ENCODE measurements around the gene CFAP251.
"Not testable (repeated sequence)": the region's sequence is repeated elsewhere in the genome, so short reads cannot be mapped to it uniquely, and the experiment has no call there.

CFAP251 gene

DNA sequence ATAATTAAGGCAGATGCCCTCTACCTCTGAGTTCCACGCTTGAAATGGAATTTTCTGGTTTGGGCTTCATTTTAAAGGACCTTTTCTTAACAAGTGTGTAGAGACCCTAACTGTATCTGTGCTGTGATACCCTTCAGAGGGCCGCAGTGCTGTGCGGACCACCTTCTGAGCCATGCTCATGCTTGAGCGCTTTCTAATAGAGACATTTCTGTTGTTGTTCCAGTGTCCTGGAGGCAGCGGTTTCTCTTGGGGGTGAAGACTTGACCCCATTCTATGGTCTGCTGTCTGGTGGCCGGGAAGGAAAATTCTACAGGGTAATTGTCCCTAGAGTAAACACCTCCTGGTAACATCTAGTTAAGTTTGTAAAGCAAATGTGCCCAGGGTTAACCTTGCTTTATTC is 56.6 kb downstream of the CFAP251 start:
- DNase-seq, result no peak

DNA sequence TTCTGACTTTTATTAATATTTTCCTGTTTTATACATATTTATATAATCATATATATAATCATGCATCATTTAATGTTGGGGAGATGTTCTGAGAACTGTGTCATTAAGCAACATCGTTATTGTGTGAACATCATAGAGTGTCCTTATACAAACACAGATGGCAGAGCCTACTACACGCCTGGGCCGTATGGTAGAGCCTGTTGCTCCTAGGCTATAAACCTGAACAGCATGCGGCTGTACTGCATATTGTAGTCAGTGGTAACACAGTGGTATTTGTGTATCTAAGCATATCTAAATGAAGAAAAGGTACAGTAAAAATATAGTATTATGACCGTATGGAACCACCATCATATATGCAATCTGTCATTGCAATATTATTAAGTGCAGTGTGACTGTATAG is 58.6 kb downstream of the CFAP251 start:
- DNase-seq, result peak; percentile 59

DNA sequence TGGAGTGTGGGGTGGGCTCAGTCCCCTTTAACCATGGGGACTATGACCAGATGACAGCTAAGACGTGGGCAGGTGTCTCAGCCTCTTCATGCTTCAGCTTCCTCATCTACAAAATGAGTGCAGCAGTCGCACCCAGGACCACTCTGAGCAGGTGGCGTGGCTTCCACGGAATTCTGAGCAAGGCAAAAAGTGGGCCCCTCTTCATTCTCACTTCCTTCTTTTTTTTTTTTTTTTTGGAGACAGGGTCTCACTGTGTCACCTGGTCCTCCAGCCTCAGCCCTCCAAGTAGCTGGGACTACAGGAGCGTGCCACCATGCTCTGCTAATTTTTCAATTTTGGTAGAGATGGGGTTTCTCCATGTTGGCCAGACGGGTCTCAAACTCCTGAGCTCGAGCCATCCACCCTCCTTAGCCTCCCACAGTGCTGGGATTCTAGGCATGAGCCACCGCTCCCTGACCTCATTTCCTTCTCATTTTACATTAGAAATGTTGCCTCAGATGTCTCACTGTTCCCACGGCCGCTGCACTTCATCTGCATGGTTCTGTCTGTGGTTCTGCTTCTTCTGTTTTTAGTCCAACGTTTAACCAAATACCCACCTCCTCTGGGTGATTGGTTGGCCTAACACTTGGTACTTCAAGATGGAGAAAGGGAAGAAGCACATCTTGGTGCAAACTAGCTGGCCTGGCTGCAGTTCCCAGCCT is 61.9 kb downstream of the CFAP251 start:
- DNase-seq, result no peak

DNA sequence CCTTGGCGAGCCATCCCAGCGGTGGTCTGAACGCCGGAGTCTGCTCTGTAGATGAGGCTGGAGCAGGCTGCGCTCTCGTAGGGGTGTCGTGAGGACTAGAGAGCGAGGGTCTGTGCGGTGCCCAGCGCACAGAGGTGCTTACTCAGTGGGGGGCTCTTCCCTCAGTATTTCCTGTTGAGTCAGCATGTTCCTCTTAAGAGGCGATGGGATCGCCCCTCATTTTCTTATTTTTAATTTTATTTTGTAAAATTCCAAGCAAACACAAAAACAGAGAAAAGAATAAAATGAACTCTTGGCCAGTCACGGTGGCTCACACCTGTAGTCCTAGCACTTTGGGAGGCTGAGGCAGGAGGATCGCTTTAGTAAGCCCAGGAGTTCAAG is 62.5 kb downstream of the CFAP251 start:
- DNase-seq, result no peak

DNA sequence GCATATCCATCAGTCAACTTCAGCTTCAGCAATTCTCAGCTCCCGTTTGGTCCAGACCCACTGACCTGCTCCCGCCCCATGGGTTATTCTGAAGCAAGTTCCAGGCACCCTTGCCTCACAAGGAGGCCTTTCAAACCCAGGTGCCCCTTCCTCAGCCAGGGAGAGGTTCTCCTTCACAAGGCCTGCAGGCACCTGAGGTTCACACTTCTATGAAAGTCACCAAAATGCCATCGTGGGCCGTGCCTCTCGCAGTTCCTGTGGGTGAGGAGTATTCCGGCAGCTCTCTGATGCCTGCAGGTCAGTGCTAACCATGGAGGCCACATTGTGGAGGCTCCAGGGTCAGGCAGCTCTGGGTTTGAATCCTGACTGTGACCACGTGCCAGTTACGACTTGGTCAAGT is 63.1 kb downstream of the CFAP251 start:
- no peak for DNase-seq

DNA sequence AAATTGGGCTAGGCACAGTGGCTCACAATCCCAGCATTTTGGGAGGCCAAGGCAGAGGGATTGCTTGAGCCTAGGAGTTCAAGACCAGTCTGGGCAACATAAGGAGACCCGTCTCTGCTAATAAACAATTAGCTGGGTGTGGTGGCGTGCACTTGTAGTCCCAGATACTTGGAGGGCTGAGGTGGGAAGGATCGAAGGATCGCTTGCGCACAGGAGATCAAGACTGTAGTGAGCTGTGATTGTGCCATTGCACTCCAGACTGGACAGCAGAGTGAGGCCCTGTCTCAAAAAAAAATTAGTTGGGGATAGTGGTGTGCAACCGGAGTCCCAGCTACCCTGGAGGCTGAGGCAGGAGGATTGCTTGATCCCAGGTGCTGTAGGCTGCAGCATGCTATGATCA is 64.6 kb downstream of the CFAP251 start:
- DNase-seq, result no peak

DNA sequence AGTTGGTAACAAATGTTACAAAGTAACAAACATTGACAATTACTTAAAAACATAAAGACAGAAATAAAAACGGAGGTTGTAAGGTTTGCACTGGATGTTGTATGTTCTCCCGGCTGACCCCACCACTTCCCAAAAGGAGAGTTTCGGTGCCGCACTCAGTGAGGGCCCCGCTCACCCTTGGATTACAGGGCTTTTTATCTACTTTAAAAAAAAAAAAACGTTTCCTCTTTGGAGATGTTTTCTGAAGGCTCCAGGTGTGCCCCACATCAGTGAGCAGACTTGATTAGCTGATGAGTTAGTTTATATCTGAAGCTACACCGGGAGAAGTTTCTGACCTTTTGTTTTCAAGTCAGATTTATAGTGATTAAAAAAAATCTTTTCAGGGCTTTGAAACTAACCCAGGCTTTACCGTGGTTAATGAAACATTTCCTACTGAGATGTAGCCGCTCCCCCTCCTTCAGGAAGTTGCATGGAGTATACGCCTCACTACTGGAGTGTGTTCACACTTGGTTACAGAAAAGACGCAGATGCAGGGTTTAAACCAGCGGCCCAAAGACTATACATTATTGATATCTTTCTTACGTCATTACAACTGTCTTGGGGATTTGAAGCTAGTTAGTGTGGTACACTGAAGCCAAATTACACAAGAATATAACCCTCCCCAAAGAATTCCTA is 65.3 kb downstream of the CFAP251 start:
- peak; percentile 25 for DNase-seq

DNA sequence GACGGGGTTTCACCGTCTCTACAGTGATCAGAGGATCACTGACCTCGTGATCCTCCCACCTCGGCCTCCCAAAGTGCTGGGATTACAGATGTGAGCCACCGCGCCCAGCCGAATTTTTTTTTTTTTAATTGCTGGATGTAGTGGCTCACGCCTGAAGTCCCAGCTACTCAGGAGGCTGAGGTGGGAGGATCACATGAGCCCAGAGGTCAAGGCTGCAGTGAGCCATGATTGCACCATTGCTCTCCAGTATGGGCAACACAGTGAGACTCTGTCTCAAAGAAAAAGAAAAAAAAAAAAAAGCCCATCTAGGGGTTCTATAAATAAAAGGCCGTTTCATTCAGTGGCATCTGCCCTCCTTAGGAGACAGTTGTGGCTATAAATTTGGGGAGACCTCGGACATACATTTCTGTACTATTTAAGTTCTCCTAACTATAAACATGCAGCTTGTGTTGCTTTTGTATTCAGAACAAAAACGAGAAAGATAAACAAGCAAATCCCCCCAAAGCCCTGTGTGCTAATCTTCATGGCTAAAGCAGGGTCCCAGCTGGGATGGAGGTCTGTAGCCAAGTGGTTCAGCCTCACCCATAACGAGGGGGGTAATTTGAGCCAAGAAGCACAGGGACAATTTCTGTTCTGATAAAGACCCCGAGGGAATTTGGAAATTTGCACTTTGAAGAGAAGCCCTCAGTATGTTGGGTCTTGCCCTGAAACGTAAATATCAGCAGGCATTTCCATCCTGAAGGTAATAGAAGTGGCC is 68.3 kb downstream of the CFAP251 start:
- peak; percentile 47 for DNase-seq

DNA sequence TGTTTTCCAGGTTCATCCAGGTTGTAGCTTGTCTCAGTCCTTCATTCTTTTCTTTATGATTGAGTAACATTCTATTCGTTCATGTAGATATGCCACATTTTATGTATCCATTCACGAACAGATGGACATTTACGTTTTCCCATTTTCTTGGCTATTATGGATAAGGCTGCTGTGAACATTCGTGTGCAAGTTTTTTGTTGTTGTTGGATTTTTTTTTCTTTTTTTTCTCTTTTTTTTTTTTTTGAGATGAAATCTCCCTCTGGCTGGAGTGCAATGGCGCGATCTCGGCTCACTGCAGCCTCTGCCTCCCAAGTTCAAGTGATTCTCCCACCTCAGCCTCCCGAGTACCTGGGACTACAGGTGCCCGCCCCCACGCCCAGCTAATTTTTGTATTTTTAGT is 70.1 kb downstream of the CFAP251 start:
- not testable (repeated sequence) for DNase-seq

DNA sequence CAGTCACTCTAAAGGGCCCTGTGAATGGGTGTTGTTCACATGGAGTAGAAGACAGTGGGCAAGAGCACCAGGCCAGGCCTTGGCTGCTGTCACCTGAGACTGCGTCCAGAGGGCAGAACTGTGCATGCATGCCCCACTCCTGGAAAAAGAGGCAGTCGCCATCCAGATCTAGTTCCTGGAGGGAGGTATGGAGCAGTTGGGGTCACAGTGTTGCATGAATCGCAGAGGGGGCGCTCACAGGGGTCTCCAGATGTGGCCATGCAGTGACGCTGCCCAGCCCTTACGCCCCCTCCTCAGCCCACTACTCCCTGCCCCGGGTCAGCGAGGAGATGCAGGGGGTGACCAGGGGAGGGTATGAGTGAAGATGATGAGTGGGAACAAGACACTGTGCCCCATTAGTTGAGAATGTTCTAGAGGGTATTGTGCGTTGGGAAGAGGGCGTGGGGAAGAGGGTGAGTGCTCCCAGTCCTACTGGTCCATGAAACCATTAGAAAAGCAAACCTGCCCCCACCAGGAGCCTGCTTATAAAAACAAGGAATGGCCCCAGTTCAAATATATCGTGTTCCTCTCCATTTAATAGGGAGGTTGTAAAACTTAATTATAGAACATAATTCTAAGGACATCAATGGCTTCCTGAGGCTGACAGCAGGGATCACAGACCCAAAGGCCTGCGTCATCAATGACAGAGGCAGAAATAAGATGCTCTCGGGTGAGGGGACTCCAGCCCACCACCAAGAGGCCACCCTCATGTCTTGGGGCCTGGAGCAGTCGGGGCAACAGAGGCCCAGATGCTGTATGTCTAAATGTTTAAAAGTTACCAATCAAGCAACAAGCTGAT is 71.1 kb downstream of the CFAP251 start:
- DNase-seq, result peak; percentile 97

DNA sequence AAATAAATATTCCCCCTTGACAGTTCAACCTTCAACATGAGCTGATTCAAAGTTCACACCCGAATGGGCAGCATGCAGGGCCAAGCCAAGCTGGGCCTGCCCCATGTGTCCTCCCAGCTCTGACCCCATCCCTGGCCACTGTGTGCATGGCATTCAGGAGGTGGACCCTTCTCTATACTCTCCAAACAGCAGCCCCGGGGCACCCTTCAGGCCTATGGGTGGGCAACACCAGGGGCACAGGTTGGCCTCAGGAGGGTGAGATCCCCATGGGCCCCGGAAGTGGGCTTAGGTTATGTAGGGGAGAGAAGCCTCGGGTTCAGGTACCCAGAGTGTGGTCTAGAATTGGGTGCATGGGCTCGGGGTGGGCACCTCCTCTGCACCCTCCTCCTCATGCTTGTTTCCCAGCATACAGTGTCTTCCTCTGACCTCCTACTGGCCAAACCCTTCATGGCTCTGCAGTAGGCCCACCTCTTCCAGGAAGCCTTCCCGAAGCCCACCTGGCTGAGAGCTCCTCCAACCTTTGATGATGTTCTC is 71.8 kb downstream of the CFAP251 start:
- no peak for DNase-seq

DNA sequence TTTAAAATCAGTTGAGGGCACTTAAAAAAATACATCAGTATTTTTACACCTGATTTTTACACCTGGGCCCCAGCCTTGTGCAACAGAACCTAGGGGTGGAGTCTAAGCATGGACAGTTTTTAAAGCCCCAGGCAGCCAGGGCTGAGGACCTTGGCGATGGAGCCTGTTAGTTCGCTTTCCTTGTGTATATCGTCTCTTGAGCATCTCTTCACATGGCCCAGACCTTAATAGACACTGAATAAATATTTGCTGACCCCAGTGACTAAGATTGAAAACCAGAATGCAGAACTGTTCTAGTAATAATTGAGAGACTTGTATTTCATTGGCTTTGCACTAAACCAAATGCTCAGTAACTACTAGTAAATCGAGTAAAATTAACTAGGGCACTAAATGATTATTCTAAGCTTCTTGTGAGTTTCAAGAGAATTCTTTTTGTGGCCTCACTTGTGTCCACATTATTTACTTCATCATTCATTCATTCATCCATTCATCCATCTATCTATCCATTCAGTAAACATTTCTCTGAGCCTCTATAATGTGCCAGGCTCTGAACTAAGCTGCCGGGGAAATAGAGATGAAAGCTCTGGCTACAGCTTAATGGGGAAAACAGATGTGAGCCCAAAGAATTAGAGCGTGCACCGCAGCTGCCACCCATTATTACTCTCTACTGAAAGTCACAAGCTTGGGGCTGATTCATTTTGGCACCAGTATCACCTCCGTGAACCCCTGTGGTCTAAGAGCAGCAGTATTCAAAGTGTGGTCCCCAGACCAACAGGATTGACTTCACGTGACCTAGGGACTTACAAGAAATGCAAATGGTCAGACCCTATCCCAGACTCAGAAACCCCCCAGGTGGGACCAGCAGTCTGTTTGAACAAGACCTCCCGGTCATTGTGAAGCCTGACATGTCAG is 72.6 kb downstream of the CFAP251 start:
- peak; percentile 75 for DNase-seq

DNA sequence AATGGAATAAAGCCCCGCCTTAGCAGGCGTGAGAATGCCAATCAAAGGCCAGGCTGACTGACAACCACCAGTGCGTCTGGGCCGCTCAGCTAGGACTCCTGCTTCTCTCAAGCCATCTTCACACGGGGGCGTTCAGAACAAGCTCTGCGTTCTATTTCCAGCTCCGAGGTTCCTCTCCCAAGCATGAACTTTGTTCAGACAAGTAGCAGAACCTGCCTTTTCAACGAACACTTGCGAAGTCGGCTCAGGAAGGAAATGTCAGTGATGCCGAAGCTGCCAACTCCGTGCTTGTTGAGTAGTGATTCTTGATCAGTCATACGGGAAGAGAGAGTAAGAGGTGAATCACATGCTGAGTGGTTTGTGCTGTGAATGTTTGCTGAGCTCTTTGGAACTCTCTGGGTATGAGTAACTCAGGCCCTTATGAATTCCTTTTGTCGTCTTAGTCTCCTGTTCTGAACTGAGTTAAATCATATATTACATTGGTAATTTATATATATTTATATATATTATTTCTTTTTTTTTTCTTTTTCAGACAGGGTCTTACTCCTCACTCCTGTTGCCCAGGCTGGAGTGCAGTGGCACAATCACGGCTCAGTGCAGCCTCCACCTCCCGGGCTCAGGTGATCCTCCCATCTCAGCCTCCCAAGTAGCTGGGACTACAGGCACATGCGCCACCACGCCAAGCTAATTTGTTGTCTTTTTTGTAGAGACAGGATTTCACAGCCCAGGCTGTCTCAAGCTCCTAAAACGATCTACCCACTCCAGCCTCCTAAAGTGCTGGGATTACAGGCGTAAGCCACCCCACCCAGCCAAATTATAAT is 73.9 kb downstream of the CFAP251 start:
- peak; percentile 38 for DNase-seq

DNA sequence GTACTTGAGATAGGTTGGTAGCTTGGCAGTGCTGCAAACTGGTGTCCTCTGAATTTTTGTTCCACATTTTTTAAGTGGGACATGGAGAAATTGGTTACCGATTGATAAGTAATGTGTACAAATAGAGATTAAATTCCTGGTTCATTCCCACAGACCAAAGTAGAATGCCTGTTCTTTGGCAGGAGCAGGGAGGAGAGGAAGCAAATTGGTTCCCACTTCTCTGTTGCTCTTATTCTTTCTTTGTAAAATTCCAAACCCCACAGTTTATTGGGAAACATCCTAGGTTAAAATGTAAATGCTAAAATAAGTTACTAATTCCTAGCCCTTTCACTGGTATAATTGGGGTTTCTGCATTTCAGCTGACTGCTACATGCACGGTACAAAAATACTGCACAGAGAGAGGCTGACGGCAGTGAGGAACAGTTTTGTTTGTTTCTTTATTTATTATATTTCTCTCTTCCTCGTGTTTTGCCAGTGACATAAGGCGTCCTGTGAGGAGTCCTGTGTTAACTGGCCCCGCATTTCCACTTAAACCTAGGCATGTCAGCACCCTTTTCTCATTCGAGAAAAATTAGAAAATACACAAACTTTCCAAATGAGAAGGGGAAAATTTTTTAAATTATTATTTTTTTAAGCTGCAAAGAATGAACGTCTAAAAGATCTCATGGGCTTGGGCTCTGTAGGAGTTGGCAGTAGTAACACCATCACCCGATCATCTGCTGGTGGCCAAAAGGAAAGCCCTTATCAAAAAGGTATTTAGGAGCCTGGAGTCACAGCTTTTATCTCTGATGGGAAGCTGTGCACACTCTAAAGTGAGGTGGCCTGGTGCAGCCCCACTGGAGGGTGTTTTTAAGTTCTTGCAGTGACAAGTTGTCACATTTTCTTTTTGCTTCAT is 77.9 kb downstream of the CFAP251 start:
- DNase-seq, result no peak

DNA sequence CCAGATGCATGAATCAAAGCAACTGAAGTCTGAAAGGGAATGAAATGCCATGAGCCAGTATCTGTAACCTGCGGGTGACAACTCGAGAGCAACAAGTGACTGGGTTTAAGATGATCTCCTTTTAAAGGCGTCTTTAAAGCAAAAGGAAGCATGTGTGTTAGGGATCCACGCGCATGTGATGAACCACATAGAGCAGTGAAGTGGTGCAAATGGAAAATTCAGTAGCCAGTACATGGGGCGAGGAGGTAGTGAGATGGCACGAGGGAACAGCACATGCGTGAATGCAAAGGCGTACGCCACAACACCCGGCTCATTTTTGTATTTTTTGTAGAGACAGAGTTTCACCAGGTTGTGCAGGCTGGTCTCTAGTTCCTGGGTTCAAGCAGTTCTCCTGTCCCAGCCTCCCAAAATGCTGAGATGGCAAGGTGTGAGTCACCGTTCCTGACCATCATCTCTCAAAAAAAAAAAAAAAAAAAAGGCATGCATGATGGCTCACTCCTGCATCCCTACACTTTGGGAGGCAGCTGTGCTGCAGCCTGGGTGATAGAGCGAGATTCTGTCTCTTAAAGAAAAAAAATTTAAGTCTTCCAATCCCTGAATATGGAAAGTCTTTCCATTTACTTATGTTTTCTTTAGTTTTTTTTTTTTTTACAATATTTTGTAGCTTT is 78.7 kb downstream of the CFAP251 start:
- no peak for DNase-seq

DNA sequence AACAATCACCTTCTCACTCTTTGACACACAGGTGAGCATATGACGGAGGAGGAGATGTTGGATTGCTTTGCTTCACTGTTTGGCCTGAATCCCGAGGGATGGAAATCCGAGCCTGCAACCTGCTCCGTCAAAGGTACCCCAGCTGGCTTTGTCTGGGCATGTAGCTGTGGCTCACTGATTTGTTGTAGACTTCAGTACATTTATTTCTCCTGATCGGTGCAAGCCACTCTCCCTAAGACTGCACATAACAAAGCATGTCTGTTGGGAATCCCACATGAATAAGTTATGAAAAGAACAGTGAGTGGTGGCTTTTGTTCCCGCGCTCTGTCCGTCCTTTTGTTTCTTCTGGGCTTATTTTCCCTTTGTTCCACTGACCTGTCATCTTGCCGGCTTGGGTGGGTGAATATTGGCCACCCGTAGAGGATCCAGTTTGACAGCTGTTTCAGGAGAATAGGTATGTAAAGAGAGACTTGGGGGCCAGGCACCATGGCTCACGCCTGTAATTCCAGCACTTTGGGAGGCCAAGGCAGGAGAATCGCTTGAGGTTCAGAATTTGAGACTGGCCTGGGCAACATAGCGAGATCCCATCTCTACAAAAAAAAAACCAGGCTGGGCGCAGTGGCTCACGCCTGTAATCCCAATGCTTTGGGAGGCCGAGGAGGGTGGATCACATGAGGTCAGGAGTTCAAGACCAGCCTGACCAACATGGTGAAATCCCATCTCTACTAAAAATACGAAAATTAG is 83.2 kb downstream of the CFAP251 start:
- peak; percentile 99 for DNase-seq

DNA sequence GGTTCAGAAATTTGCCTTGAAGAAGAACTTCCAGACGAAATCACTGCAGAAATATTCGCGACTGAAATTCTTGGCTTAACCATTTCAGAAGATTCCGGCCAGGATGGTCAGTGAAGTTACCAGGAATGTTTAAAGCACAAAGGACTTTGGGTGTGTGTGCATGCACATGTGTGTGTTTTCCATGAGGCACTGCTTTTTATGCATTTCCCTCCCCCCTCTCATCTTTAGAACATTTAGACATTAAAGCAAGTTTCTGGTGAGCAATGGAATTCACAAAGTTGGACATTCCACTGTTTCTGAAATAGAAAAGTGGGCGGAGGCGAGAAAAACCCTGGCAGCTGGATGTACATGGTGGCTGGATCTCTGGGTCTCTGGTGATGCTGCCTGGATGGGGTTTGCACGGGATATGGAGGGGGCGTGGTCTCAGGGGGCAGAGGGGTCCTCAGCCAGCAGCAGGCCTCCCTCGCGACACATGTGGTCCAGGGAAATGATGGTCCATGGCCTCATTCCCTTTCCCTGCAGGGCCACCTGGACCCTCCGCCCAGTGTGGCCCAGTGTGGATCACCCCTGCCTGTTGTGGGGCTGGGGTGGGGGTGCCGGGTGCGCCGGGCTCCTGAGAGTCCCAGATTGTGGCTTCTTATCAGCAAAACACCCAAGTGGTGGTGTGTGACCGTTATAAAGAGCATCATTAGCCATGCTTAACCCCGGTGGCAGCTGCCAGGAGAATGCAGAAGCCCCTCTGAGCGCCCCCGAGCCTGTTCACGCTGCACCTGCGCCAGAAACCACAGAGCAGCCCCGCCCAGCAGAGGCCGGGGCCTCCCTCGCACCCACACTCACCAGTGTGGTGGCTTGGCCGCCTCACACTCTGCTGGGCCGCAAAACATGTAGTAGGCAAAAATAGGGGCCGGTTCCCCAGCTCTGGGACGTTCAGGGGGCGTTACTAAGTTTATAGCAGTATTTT is 85.5 kb downstream of the CFAP251 start:
- DNase-seq, result no peak
